H9 (cell line): ENCODE measurements around the gene RNF39. TPM values are rescaled to one million over a fixed set of nuclear protein-coding genes. Genes with fewer than 3 reads are reported as not detected.

Source experiments
- DNase-seq: peaks from one replicate; pipeline ENCODE4 v3.0.0-alpha.2; 2017
- H2AFZ ChIP-seq: one replicate; pipeline ENCODE4 v1.6.1; 2013; ENCODE audit warnings: mild to moderate bottlenecking, low read length, control low read depth, moderate library complexity
- H2AK5ac ChIP-seq: 2 replicates; pipeline ENCODE4 v1.6.1; 2013; ENCODE audit warnings: low read length, control low read depth, mixed read lengths; ENCODE audit not compliant: insufficient read length
- H2BK120ac ChIP-seq: one replicate; pipeline ENCODE4 v1.6.1; 2013; ENCODE audit warnings: low read depth, mild to moderate bottlenecking, low read length, control low read depth, inconsistent platforms; ENCODE audit not compliant: poor library complexity, severe bottlenecking
- H2BK12ac ChIP-seq: 2 replicates; pipeline ENCODE4 v1.6.1; 2013; ENCODE audit warnings: low read length, control low read depth, mixed read lengths, low read depth; ENCODE audit not compliant: insufficient read length
- H2BK15ac ChIP-seq: 2 replicates; pipeline ENCODE4 v1.6.1; 2013; ENCODE audit warnings: low read depth, low read length, control low read depth
- H2BK20ac ChIP-seq: one replicate; pipeline ENCODE4 v1.6.1; 2013; ENCODE audit warnings: low read depth, mild to moderate bottlenecking, low read length, control low read depth, inconsistent platforms; ENCODE audit not compliant: poor library complexity, severe bottlenecking
- H2BK5ac ChIP-seq: 2 replicates; pipeline ENCODE4 v1.6.1; 2013; ENCODE audit warnings: low read length, control low read depth, mixed read lengths; ENCODE audit not compliant: insufficient read length
- H3K14ac ChIP-seq: 2 replicates; pipeline ENCODE4 v1.6.1; 2013; ENCODE audit warnings: low read length, control low read depth; ENCODE audit not compliant: insufficient read depth
- H3K18ac ChIP-seq: 2 replicates; pipeline ENCODE4 v1.6.1; 2013; ENCODE audit warnings: low read depth, mild to moderate bottlenecking, mixed read lengths, low read length, control low read depth; ENCODE audit not compliant: insufficient read length
- H3K23ac ChIP-seq: 2 replicates; pipeline ENCODE4 v1.6.1; 2013; ENCODE audit warnings: low read length, control low read depth, mixed read lengths, low read depth; ENCODE audit not compliant: insufficient read length
- H3K23me2 ChIP-seq: 2 replicates; pipeline ENCODE4 v1.6.1; 2013; ENCODE audit warnings: low read depth, mild to moderate bottlenecking, mixed read lengths, low read length, control low read depth; ENCODE audit not compliant: insufficient read length, poor library complexity, severe bottlenecking
- H3K27ac ChIP-seq: 2 replicates; pipeline ENCODE4 v1.5.1; 2013; ENCODE audit warnings: low read length, control low read depth, mixed read lengths, low read depth; ENCODE audit not compliant: insufficient read length
- H3K27me3 ChIP-seq: 2 replicates; pipeline ENCODE4 v1.6.1; 2013; ENCODE audit warnings: low read length, control low read depth, inconsistent platforms; ENCODE audit not compliant: insufficient read depth
- H3K4ac ChIP-seq: 2 replicates; pipeline ENCODE4 v1.6.1; 2013; ENCODE audit warnings: low read depth, mild to moderate bottlenecking, control low read depth, inconsistent platforms, low read length, moderate library complexity
- H3K4me1 ChIP-seq: 2 replicates; pipeline ENCODE4 v1.6.1; 2013; ENCODE audit warnings: low read length, control low read depth, inconsistent platforms; ENCODE audit not compliant: insufficient read depth
- H3K4me2 ChIP-seq: 2 replicates; pipeline ENCODE4 v1.6.1; 2013; ENCODE audit warnings: low read length, control low read depth, mixed read lengths; ENCODE audit not compliant: insufficient read length, insufficient read depth
- H3K56ac ChIP-seq: 2 replicates; pipeline ENCODE4 v1.6.1; 2013; ENCODE audit warnings: low read depth, mild to moderate bottlenecking, mixed read lengths, low read length, control low read depth; ENCODE audit not compliant: insufficient read length
- H3K79me1 ChIP-seq: 2 replicates; pipeline ENCODE4 v1.6.1; 2013; ENCODE audit warnings: low read depth, mild to moderate bottlenecking, moderate library complexity, low read length, control low read depth, inconsistent platforms; ENCODE audit not compliant: insufficient read depth, poor library complexity, severe bottlenecking
- H3K79me2 ChIP-seq: 2 replicates; pipeline ENCODE4 v1.6.1; 2013; ENCODE audit warnings: low read length, control low read depth, inconsistent platforms; ENCODE audit not compliant: insufficient read depth
- H3K9ac ChIP-seq: 2 replicates; pipeline ENCODE4 v1.6.1; 2013; ENCODE audit warnings: low read length, control low read depth, mixed read lengths; ENCODE audit not compliant: insufficient read length; ENCODE audit errors: extremely low read depth
- H3K9me3 ChIP-seq: one replicate; pipeline ENCODE4 v1.6.1; 2013; ENCODE audit warnings: low read depth, low read length, inconsistent platforms; ENCODE audit not compliant: control insufficient read depth
- H3T11ph ChIP-seq: one replicate; pipeline ENCODE4 v1.6.1; 2013; ENCODE audit warnings: mild to moderate bottlenecking, low read length, control low read depth, inconsistent platforms
- H4K20me1 ChIP-seq: one replicate; pipeline ENCODE4 v1.6.1; 2013; ENCODE audit not compliant: control insufficient read depth, insufficient read length, insufficient read depth
- H4K5ac ChIP-seq: 2 replicates; pipeline ENCODE4 v1.6.1; 2013; ENCODE audit warnings: low read depth, mild to moderate bottlenecking, mixed read lengths, low read length, control low read depth; ENCODE audit not compliant: insufficient read length
- H4K8ac ChIP-seq: replicated peaks from 2 replicates; pipeline ENCODE4 v1.6.1; 2013; ENCODE audit warnings: low read length, control low read depth, mixed read lengths, low read depth; ENCODE audit not compliant: insufficient read length
- H4K91ac ChIP-seq: 2 replicates; pipeline ENCODE4 v1.6.1; 2013; ENCODE audit warnings: low read depth, mild to moderate bottlenecking, moderate library complexity, mixed read lengths, low read length, control low read depth; ENCODE audit not compliant: insufficient read length
- H3K27ac Mint-ChIP-seq, 3 experiments: 2 replicates in 2 of 3; 3 replicates in 1 of 3; pipeline ENCODE4 v1.8.0; 2020 to 2021; ENCODE audit warnings: mixed read lengths in 3 of 3, mild to moderate bottlenecking in 1 of 3, moderate library complexity in 1 of 3
- H3K27me3 Mint-ChIP-seq: 2 replicates; pipeline ENCODE4 v1.8.0; 2021; ENCODE audit warnings: low read depth, mild to moderate bottlenecking, moderate library complexity, mixed read lengths
- H3K36me3 Mint-ChIP-seq, 3 experiments: 2 replicates in 2 of 3; 3 replicates in 1 of 3; pipeline ENCODE4 v1.8.0; 2020 to 2021; ENCODE audit warnings: low read depth in 3 of 3, mixed read lengths in 3 of 3; ENCODE audit not compliant: insufficient read depth in 1 of 3
- H3K4me1 Mint-ChIP-seq, 2 experiments: 2 replicates each; pipeline ENCODE4 v1.8.0; 2020; ENCODE audit warnings: mixed read lengths in 2 of 2
- H3K4me3 Mint-ChIP-seq, 2 experiments: 2 replicates in 1 of 2; 3 replicates in 1 of 2; pipeline ENCODE4 v1.8.0; 2020 to 2021; ENCODE audit warnings: mild to moderate bottlenecking in 2 of 2, mixed read lengths in 2 of 2, moderate library complexity in 1 of 2
- H3K9me3 Mint-ChIP-seq, 2 experiments: 2 replicates in 1 of 2; 3 replicates in 1 of 2; pipeline ENCODE4 v1.8.0; 2020; ENCODE audit warnings: mild to moderate bottlenecking in 2 of 2, mixed read lengths in 2 of 2, moderate library complexity in 1 of 2
- CTCF ChIP-seq: fragments of 200-600 bp; sonication (generic); conservative IDR thresholded peaks from 3 replicates; pipeline ENCODE4 v1.8.0; 2021; ENCODE audit warnings: antibody characterized with exemption, mild to moderate bottlenecking
- WGBS: extraction: QIAGEN DNeasy Blood & Tissue Kit; methylation state at CpG from one replicate; pipeline ENCODE4 v1.1.7; 2013; ENCODE audit warnings: missing lambda C conversion rate, low lambda C conversion rate, mixed read lengths; ENCODE audit not compliant: insufficient read length; ENCODE audit errors: extremely low coverage; 5-methylcytosine and 5-hydroxymethylcytosine counted together
- total RNA-seq: library from RNA; stranded (reverse); gene quantifications from 2 replicates; pipeline ENCODE4 v1.2.1, GENCODE V29; 2021

The RNF39 gene
- total RNA-seq, 1 experiment from 2014 or later: 0.26 TPM

- Mint-ChIP-seq H3K4me3 (no peak overlapping the region), H3K36me3 (no peaks in the 10 kb centered on the region; a peak in 1 of 7 replicates), H3K27me3 (no peaks in the 10 kb centered on the region), H3K4me1 (peaks cover 0 to 6% of the 10 kb centered on the region in 2 experiments; a peak in 2 of 4 replicates), H3K27ac (no peak overlapping the region), H3K9me3 (no peaks in the 10 kb centered on the region; a peak in 1 of 5 replicates)
- Histone ChIP-seq H2AFZ (no peak overlapping the region), H3K27me3 (no peaks in the 10 kb centered on the region), H3K27ac (no peak overlapping the region), H4K91ac (no peak overlapping the region), H2AK5ac (no peak overlapping the region), H3K9ac (no peak overlapping the region), H4K8ac (no peak overlapping the region), H3K23me2 (peaks cover 2% of the 10 kb centered on the region), H3T11ph (no peak overlapping the region), H3K4me2 (no peak overlapping the region), H2BK20ac (no peak overlapping the region), H3K79me2 (no peaks in the 10 kb centered on the region), H2BK15ac (no peak overlapping the region), H2BK5ac (no peak overlapping the region), H4K20me1 (no peaks in the 10 kb centered on the region), H3K4me1 (no peaks in the 10 kb centered on the region), H3K14ac (no peak overlapping the region), H3K9me3 (no peaks in the 10 kb centered on the region), H4K5ac (no peak overlapping the region), H3K56ac (no peak overlapping the region), H3K18ac (no peak overlapping the region), H3K23ac (no peak overlapping the region), H3K4ac (no peak overlapping the region), H2BK12ac (no peak overlapping the region), H2BK120ac (no peak overlapping the region), H3K79me1 (no peaks in the 10 kb centered on the region)
- DNase-seq: no peak
- no peak for TF ChIP-seq CTCF
- WGBS: no CpG with 5 or more reads among the region's 1 CpG
These were observed 20.1 kb downstream of the RNF39 start for GRCh38 chr6:30055513-30055912.
